ENCODE data around the gene LMF1.
A peak's percentile ranks its signal among the peaks of the same experiment; 100 is the strongest.
"Not testable (repeated sequence)": the region's sequence is repeated elsewhere in the genome, so short reads cannot be mapped to it uniquely, and the experiment has no call there.

The LMF1 gene

DNA sequence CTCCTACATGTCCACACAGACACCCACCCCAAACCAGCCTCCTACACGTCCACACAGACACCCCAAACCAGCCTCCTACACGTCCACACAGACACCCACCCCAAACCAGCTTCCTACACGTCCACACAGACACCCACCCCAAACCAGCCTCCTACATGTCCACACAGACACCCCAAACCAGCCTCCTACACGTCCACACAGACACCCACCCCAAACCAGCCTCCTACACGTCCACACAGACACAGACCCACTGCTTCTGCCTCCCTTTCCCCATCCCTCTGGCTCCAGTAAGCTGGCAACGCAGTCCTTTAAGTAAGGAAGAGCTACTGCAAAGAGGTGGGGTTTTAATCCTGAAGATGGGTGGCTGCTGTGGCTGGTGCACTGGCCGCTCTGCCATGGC is 17.0 kb downstream of the LMF1 start:
- DNase-seq (ENCODE audit: insufficient read length, low spot score), result not testable (repeated sequence)
- FAIRE-seq, result peak; percentile 82

GRCh38 chr16:952321-952720 is 18.5 kb downstream of the LMF1 start:
- no peak for DNase-seq (ENCODE audit: insufficient read length, low spot score)
- no peak for FAIRE-seq

GRCh38 chr16:951660-952301 is 19.0 kb downstream of the LMF1 start:
- DNase-seq (ENCODE audit: insufficient read length, low spot score) (no peak), FAIRE-seq (no peak)

DNA sequence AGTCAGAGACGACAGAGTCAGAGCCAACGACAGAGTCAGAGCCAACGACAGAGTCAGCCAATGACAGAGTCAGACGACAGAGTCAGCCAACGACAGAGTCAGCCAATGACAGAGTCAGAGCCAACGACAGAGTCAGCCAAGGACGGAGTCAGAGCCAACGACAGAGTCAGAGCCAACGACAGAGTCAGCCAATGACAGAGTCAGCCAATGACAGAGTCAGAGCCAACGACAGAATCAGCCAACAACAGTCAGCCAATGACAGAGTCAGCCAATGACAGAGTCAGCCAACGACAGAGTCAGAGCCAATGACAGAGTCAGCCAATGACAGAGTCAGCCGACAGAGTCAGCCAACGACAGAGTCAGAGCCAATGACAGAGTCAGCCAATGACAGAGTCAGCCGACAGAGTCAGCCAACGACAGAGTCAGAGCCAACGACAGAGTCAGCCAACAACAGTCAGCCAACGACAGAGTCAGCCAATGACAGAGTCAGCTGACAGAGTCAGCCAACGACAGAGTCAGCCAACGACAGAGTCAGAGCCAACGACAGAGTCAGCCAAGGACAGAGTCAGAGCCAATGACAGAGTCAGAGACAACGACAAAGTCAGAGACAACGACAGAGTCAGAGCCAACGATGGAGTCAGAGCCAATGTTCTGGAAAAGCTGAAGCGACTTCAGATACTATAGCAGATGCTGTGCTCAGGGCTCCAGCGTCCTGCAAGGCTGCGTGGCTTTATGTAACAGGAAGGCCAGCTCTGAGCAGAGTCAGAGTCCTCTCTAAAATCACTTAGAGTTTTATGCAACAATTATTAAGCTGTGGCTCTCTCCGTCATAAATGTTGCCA is 19.8 kb downstream of the LMF1 start:
- DNase-seq (ENCODE audit: insufficient read length, low spot score), result not testable (repeated sequence)

DNA sequence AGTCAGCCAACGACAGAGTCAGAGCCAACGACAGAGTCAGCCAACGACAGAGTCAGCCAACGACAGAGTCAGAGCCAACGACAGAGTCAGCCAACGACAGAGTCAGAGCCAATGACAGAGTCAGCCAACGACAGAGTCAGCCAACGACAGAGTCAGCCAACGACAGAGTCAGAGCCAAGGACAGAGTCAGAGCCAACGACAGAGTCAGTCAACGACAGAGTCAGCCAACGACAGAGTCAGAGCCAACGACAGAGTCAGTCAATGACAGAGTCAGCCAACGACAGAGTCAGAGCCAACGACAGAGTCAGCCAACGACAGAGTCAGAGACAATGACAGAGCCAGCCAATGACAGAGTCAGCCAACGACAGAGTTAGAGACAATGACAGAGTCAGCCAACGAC is 22.0 kb downstream of the LMF1 start:
- DNase-seq (ENCODE audit: insufficient read length, low spot score), result not testable (repeated sequence)

More for the DNA sequence above, 19.8 kb downstream of the LMF1 start:
- not testable (repeated sequence) for FAIRE-seq

GRCh38 chr16:947922-948303 is 22.9 kb downstream of the LMF1 start:
- not testable (repeated sequence) for DNase-seq (ENCODE audit: insufficient read length, low spot score); FAIRE-seq

More for the DNA sequence above, 22.0 kb downstream of the LMF1 start:
- not testable (repeated sequence) for FAIRE-seq

- FAIRE-seq (no peak), DNase-seq (ENCODE audit: insufficient read length, low spot score) (no peak)
These were observed 23.4 kb downstream of the LMF1 start for GRCh38 chr16:947255-947921.

- no peak for FAIRE-seq
- no peak for DNase-seq (ENCODE audit: insufficient read length, low spot score)
These were observed 24.8 kb downstream of the LMF1 start for GRCh38 chr16:946048-946395.

DNA sequence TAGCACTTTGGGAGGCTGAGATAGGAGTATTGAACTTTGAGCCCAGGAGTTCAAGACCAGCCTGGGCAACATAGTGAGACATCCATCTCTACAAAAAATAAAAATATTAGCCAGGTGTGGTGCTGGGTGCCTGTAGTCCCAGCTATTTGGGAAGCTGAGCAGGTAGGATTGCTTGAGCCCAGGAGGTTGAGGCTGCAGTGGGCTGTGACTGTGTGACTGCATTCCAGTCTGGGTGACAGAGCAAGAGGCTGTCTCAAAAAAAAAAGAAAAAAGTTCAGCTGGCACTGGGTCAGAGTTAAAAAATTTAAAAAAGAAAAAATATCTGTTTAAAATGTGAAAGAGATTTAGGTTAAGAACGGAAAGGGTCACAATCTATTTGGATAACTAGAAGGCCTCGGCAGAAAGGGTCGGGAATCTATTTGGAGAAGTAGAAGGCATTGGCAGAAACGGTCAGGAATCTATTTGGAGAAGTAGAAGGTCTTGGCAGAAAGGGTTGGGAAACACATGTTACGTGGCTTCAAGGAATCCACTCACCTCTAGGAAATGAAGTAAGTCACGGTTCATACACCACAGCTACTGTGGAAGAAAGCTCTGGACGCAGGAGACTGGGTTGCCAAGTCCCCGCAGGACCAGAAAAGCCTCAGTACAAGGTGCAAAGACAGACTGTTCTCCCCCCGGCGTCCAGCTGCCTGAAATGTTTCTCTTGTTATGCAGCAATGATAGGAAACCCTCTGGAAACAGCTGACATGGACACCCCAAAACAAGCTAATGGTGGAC is 25.3 kb downstream of the LMF1 start:
- FAIRE-seq (no peak), DNase-seq (ENCODE audit: insufficient read length, low spot score) (no peak)

DNA sequence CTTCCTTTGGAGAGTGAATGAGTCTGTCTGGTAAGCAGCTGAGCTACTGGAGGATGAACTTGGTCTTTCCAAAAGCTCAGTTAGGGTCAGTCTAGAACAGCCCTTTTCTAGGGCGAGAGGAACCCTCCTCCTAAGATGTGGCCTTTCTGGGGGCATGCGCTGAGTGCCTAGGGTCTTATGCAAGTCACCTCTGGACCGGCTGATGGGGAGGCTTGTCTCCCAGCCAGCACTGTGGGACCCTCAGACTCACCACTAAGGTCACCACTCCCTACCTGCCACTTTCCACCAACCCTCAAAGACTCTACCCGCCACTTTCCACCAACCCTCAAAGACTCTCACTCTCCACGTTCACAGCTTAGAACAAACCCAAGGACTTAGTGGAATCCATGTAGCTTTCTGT is 26.8 kb downstream of the LMF1 start:
- no peak for DNase-seq (ENCODE audit: insufficient read length, low spot score)
- FAIRE-seq, result no peak

DNA sequence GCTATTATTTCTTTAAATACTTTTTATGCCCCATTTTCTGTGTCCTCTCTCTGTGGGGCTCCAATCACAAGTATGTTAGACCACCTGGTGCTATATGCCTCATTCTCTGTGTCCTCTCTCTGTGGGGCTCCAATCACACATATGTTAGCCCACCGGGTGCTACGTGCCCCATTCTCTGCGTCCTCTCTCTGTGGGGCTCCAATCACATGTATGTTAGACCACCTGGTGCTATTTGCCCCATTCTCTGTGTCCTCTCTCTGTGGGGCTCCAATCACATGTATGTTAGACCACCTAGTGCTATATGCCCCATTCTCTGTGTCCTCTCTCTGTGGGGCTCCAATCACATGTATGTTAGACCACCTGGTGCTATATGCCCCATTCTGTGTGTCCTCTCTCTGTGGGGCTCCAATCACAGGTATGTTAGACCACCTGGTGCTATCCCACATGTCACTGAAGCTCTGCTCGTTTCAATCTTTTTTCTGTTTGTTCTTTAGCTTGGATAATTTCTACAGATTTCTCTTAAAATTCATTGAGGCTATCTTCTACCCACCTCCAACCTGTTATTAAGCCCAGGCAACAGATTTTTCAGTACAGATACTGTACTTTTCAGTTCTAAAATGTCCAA is 28.2 kb downstream of the LMF1 start:
- no peak for FAIRE-seq

DNA sequence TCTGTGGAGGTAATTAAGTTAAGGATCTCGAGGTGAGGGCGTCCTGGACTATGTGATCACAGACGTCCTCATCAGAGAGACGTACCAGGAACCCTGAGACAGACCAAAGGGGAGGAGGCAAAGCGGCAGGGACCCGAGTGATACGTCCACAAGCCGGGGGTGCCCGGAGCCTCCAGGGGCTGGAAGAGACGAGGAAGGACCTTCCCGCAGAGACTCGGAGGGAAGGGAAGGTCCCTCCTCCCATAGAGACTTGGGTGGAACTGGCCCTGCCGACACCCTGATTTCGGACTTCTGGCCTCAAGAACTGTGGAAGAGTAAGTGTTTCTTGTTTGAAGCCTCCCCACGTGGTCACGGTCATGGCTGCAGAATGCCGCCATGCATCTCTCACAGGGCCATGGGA is 30.8 kb downstream of the LMF1 start:
- FAIRE-seq (no peak), DNase-seq (ENCODE audit: insufficient read length, low spot score) (no peak)

More for the DNA sequence above, 28.2 kb downstream of the LMF1 start:
- DNase-seq (ENCODE audit: insufficient read length, low spot score), result no peak

GRCh38 chr16:939311-939710 is 31.5 kb downstream of the LMF1 start:
- no peak for FAIRE-seq

GRCh38 chr16:938752-939151 is 32.0 kb downstream of the LMF1 start:
- DNase-seq (ENCODE audit: insufficient read length, low spot score), result no peak
- FAIRE-seq, result no peak

More at GRCh38 chr16:939311-939710, 31.5 kb downstream of the LMF1 start:
- DNase-seq (ENCODE audit: insufficient read length, low spot score), result no peak

DNA sequence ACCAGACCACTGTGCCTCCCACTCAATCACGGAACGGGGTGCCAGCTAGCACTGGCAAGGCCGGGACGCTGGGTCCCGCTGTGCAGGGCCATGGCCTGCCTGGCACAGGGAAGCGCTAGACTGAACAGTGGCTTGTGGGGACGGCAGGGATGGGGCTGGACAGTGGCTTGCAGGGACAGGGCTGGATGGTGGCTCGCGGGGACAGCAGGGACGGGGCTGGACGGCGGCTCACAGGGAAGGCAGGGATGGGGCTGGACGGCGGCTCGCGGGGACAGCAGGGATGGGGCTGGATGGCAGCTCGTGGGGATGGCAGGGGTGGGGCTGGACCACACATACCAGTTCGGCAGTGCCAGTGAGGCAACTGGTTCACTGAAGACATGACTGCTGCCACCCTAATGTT is 32.6 kb downstream of the LMF1 start:
- DNase-seq (ENCODE audit: insufficient read length, low spot score) (no peak), FAIRE-seq (no peak)

GRCh38 chr16:937723-938122 is 33.1 kb downstream of the LMF1 start:
- FAIRE-seq (no peak), DNase-seq (ENCODE audit: insufficient read length, low spot score) (no peak)

DNA sequence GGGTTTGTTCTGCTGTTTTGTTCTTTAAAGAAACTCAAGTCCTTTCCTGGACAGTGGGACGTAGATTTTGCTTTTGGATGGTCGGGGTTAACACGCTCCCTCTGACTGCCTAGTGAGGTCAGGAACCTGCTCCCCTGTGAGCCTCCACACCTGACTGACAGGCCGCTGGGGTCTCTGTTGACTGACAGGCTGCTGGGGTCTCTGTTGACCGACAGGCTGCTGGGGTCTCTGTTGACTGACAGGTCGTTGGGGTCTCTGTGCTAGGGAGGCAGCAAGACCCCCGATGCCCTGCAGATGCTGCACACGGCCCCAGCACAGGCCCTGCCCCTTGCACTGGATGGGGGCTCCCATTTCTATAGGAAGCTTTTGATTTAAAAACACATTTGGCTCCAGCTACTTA is 33.5 kb downstream of the LMF1 start:
- FAIRE-seq, result no peak
- DNase-seq (ENCODE audit: insufficient read length, low spot score), result no peak

GRCh38 chr16:935684-936083 is 35.1 kb downstream of the LMF1 start:
- FAIRE-seq, result no peak
- no peak for DNase-seq (ENCODE audit: insufficient read length, low spot score)

- FAIRE-seq (no peak), DNase-seq (ENCODE audit: insufficient read length, low spot score) (no peak)
These were observed 36.6 kb downstream of the LMF1 start for GRCh38 chr16:934178-934577.

DNA sequence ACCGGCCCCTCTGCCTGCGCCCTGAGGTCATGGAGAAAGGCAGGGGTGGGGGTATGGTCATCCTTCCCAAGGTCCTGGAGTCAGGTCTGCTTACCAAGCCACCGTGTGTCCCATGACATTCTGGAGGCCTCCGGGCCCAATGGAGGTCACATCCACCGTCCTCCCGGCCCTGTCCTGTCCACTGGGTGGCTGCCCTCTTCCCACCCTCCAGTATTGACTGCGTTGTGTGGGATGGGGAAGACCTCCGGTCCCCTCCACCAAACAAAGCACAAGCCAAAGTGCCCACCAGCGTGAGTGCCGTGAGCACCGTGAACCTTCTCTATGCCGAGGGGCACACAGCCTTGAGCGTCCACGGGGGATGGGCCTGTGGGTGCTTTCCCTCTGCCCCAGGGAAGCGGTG is 37.2 kb downstream of the LMF1 start:
- FAIRE-seq, result no peak
- no peak for DNase-seq (ENCODE audit: insufficient read length, low spot score)

Data from GM19239 (cell line).